ENCODE measurements around the gene CDH19.

CDH19 gene

DNA sequence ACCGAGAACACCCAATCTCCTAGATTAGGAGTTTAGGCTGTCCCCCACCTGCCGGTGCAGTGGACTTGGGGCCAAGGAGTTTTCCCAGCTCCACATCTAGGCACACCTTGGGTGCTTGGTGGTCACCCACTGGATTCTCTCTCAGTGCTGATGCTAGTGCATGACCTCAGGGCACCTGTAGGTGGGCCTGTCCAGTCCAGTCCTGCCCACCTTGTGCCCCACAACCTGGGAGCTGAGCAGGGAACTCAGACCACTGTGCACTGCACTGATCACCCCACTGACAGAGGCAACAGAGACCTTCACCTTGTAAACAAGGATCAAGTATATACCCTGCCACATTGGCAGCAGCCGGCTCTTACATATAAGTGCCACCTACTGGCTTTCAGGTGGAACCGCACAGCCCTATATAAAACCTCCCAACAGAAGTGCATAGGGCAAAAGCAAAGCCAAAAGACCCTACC lies 12.7 kb upstream of the CDH19 start:
- Histone ChIP-seq H2AFZ (ENCODE audit: low read depth, low read length) (peak overlapping the region; percentile 70), H3K4me1 (ENCODE audit: low read length) (peaks cover 3% of the 10 kb centered on the region), H3K79me2 (ENCODE audit: low read length) (no peaks in the 10 kb centered on the region), H3K4me2 (ENCODE audit: low read length) (0 out of 2 replicates have a peak overlapping the region, but pooled peaks have one; percentile 8), H3K27me3 (ENCODE audit: low read depth, low read length) (no peaks in the 10 kb centered on the region), H3K9ac (ENCODE audit: low read length) (no peak overlapping the region), H3K36me3 (replicated peaks; ENCODE audit: low read depth, low read length) (no peaks in the 10 kb centered on the region), H3K4me3 (ENCODE audit: low read length) (no peak overlapping the region), H3K27ac (ENCODE audit: low read length) (no peak overlapping the region), H3K9me3 (ENCODE audit: insufficient read depth, low read length) (no peaks in the 10 kb centered on the region), H4K20me1 (ENCODE audit: insufficient read depth, low read length) (no peaks in the 10 kb centered on the region)
- TF ChIP-seq, protein P1, sequence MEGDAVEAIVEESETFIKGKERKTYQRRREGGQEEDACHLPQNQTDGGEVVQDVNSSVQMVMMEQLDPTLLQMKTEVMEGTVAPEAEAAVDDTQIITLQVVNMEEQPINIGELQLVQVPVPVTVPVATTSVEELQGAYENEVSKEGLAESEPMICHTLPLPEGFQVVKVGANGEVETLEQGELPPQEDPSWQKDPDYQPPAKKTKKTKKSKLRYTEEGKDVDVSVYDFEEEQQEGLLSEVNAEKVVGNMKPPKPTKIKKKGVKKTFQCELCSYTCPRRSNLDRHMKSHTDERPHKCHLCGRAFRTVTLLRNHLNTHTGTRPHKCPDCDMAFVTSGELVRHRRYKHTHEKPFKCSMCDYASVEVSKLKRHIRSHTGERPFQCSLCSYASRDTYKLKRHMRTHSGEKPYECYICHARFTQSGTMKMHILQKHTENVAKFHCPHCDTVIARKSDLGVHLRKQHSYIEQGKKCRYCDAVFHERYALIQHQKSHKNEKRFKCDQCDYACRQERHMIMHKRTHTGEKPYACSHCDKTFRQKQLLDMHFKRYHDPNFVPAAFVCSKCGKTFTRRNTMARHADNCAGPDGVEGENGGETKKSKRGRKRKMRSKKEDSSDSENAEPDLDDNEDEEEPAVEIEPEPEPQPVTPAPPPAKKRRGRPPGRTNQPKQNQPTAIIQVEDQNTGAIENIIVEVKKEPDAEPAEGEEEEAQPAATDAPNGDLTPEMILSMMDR (IDR thresholded peaks at IDR 0.05; ENCODE audit: low read depth, low read length) = peak; percentile 94
- TF ChIP-seq EZH2phosphoT487 (IDR thresholded peaks at IDR 0.05; ENCODE audit: low read depth) = no peak

DNA sequence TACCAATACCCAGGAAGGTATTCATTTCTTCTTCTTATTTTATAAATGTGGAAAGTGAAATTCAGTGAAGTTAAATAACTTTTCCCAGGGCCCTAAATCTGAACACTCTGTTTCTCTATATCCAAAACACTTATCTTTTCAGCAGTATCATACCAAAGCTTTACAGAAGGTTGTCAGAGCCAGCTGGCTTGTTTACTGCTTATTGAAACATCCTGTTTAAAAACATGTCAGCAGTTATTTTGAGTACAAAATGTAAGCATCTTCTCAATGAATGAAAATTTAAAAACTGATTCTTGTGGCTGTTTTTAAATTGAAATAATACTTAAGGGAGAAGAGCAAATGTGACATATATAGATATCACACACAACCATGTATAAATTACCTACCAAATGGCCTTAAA lies 11.3 kb upstream of the CDH19 start:
- no peaks in the 10 kb centered on the region for H3K9me3 ChIP-seq (ENCODE audit: insufficient read depth, low read length)
- no peaks in the 10 kb centered on the region for H4K20me1 ChIP-seq (ENCODE audit: insufficient read depth, low read length)
- no peaks in the 10 kb centered on the region for H3K36me3 ChIP-seq (replicated peaks; ENCODE audit: low read depth, low read length)
- no peaks in the 10 kb centered on the region for H3K27me3 ChIP-seq (ENCODE audit: low read depth, low read length)
- no peak overlapping the region for H2AFZ ChIP-seq (ENCODE audit: low read depth, low read length)
- H3K4me1 ChIP-seq (ENCODE audit: low read length) = no peaks in the 10 kb centered on the region
- no peak overlapping the region for H3K27ac ChIP-seq (ENCODE audit: low read length)
- H3K4me3 ChIP-seq (ENCODE audit: low read length) = no peak overlapping the region
- no peak overlapping the region for H3K4me2 ChIP-seq (ENCODE audit: low read length)
- no peaks in the 10 kb centered on the region for H3K79me2 ChIP-seq (ENCODE audit: low read length)
- no peak overlapping the region for H3K9ac ChIP-seq (ENCODE audit: low read length)
- TF ChIP-seq, protein P1 (IDR thresholded peaks at IDR 0.05; ENCODE audit: low read depth, low read length) = no peak

DNA sequence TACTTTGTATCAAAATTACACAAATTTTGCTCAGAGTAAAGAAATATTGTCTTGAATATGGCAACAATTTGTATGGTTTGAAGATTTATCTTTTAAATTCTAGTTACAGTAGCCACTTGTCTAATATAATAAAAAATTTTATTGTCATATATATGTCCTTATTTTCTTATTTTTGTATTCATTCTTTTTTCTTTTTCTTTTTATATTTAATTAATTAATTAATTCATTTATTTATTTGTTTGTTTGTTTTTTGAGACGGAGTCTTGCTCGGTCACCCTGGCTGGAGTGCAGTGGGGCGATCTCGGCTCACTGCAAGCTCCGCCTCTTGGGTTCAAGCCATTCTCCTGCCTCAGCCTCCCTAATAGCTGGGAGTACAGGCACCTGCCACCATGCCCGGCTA lies 3.7 kb upstream of the CDH19 start:
- H3K79me2 ChIP-seq (ENCODE audit: low read length) = no peaks in the 10 kb centered on the region
- H3K27me3 ChIP-seq (ENCODE audit: low read depth, low read length) = no peaks in the 10 kb centered on the region
- no peak overlapping the region for H2AFZ ChIP-seq (ENCODE audit: low read depth, low read length)
- no peaks in the 10 kb centered on the region for H3K36me3 ChIP-seq (replicated peaks; ENCODE audit: low read depth, low read length)
- H3K9me3 ChIP-seq (ENCODE audit: insufficient read depth, low read length) = no peaks in the 10 kb centered on the region
- no peak overlapping the region for H3K9ac ChIP-seq (ENCODE audit: low read length)
- no peak overlapping the region for H3K27ac ChIP-seq (ENCODE audit: low read length)
- H3K4me3 ChIP-seq (ENCODE audit: low read length) = no peak overlapping the region
- H3K4me1 ChIP-seq (ENCODE audit: low read length) = no peaks in the 10 kb centered on the region
- H4K20me1 ChIP-seq (ENCODE audit: insufficient read depth, low read length) = no peaks in the 10 kb centered on the region
- no peak for TF ChIP-seq EZH2phosphoT487 (IDR thresholded peaks at IDR 0.05; ENCODE audit: low read depth)
- TF ChIP-seq, protein P1 (IDR thresholded peaks at IDR 0.05; ENCODE audit: low read depth, low read length) = no peak
- H3K4me2 ChIP-seq (ENCODE audit: low read length) = no peak overlapping the region

DNA sequence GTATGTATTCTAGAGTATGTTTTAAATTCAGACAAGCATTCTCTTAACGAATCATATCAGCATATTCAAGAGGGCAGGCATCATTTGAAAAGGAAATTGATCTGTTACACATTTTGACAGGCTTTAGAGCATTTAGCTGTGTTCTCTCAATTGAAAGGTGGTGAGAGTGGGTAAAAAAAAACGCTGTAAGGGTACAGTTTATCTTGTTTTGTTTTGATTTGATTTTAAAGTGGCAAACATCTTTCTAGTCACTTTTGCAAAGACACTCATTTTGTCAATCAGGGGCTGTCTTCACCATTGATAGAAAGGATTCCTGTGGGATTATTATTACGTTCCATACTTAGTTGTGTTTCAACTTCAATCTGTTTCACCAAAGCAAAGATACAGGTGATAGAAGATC lies 2.2 kb downstream of the CDH19 start:
- Histone ChIP-seq H3K36me3 (replicated peaks; ENCODE audit: low read depth, low read length) (no peaks in the 10 kb centered on the region), H3K9ac (ENCODE audit: low read length) (no peak overlapping the region), H3K9me3 (ENCODE audit: insufficient read depth, low read length) (peaks cover 6% of the 10 kb centered on the region; the same call in 1 of the 2 replicates), H3K4me1 (ENCODE audit: low read length) (no peaks in the 10 kb centered on the region), H3K4me3 (ENCODE audit: low read length) (no peak overlapping the region), H3K79me2 (ENCODE audit: low read length) (no peaks in the 10 kb centered on the region), H2AFZ (ENCODE audit: low read depth, low read length) (peak overlapping the region; percentile 27; the same call in 1 of the 2 replicates), H4K20me1 (ENCODE audit: insufficient read depth, low read length) (no peaks in the 10 kb centered on the region), H3K27ac (ENCODE audit: low read length) (no peak overlapping the region), H3K4me2 (ENCODE audit: low read length) (no peak overlapping the region), H3K27me3 (ENCODE audit: low read depth, low read length) (no peaks in the 10 kb centered on the region)
- TF ChIP-seq, protein P1 (IDR thresholded peaks at IDR 0.05; ENCODE audit: low read depth, low read length) = no peak
- TF ChIP-seq EZH2phosphoT487 (IDR thresholded peaks at IDR 0.05; ENCODE audit: low read depth) = no peak
